ENCODE data around the gene TXNL4A. TPM values are rescaled to one million over a fixed set of nuclear protein-coding genes. Genes with fewer than 3 reads are reported as not detected.

The TXNL4A gene
- total and polyA plus RNA-seq, 2 donors (not counting 1 experiment from before 2014, with no cell fraction given) = 38.9 to 67.8 TPM

GRCh38 chr18:79970419-79971133, 17.8 kb downstream of the TXNL4A start:
- WGBS (ENCODE audit: insufficient coverage) = 96% methylated on average over 9 of the region's 12 CpGs
- Mint-ChIP-seq H3K4me3 (no peak overlapping the region), H3K27ac (no peak overlapping the region), H3K9me3 (ENCODE audit: insufficient read depth) (no peaks in the 10 kb centered on the region), H3K27me3 (no peaks in the 10 kb centered on the region), H3K4me1 (peaks cover 7% of the 10 kb centered on the region)
- no peak overlapping the region for H3K4me3 ChIP-seq (ENCODE audit: control extremely low read depth in 1 of 5, extremely low read depth in 1 of 5, insufficient read depth in 1 of 5, low read depth in 2 of 5, low read length in 4 of 5)
- no peaks in the 10 kb centered on the region for H3K27me3 ChIP-seq (replicated peaks in 1 of 4; ENCODE audit: control extremely low read depth in 1 of 4, control insufficient read depth in 3 of 4, insufficient read depth in 4 of 4, low read length in 3 of 4)
- ChIA-PET POLR2A (no interaction called here), CTCF (no interaction called here)
- no peak overlapping the region for H3K4me2 ChIP-seq (replicated peaks; ENCODE audit: low read depth, low read length, poor library complexity, severe bottlenecking)
- no peak for TF ChIP-seq CTCF (IDR thresholded peaks at IDR 0.05)
- TF ChIP-seq EZH2 (IDR thresholded peaks at IDR 0.05; ENCODE audit: borderline replicate concordance, insufficient read depth, low read depth, low read length, poor library complexity, severe bottlenecking) = no peak
- ATAC-seq (ENCODE audit: low read depth) (no peak), DNase-seq (no peak)
- intact Hi-C loops (cut with micrococcal nuclease) = no loop called here
- H4K20me1 ChIP-seq (ENCODE audit: control insufficient read depth, insufficient read depth, low read length, poor library complexity, severe bottlenecking) = peaks cover 43% of the 10 kb centered on the region
- H3K79me2 ChIP-seq (ENCODE audit: control insufficient read depth, insufficient read depth, low read length) = peaks cover 15% of the 10 kb centered on the region
- peaks cover 0 to 1% of the 10 kb centered on the region in 2 donors for H3K4me1 ChIP-seq (ENCODE audit: control insufficient read depth in 2 of 2, insufficient read depth in 2 of 2, low read length in 2 of 2)
- H2AFZ ChIP-seq (ENCODE audit: insufficient read depth, low read depth, low read length, poor library complexity, severe bottlenecking) = no peak overlapping the region
- no peak overlapping the region for H3K9ac ChIP-seq (ENCODE audit: low read length)
- peaks cover 0 to 31% of the 10 kb centered on the region in 2 experiments for H3K36me3 ChIP-seq (replicated peaks in 1 of 2; ENCODE audit: control extremely low read depth in 1 of 2, control insufficient read depth in 1 of 2, extremely low read depth in 1 of 2, insufficient read depth in 2 of 2, low read length in 1 of 2)
- no peaks in the 10 kb centered on the region for H3K9me3 ChIP-seq (ENCODE audit: control extremely low read depth in 1 of 3, control insufficient read depth in 2 of 3, insufficient read depth in 1 of 3, low read length in 2 of 3)
- no peak overlapping the region for H3K27ac ChIP-seq (ENCODE audit: low read length in 2 of 2)

Data from B cell (primary cell).